K562 (cell line): ENCODE data around the gene BLM. TPM values are rescaled to one million over a fixed set of nuclear protein-coding genes. Genes with fewer than 3 reads are reported as not detected.

Source experiments
- ATAC-seq: fragments of 200-7000 bp; cut with Tn5 transposase; 3 replicates; pipeline ENCODE4 v1.9.1; 2020; ENCODE audit warnings: moderate library complexity
- BruUV-seq: library from RNA; stranded (reverse); fragments of 400-500 nt; replicated peaks from 2 replicates; lab custom pipeline; 2021; lab: Mats Ljungman, UMichigan
- CTCF ChIA-PET: fragments of 300-600 bp; formaldehyde crosslinking; extraction: SDS; loops from one replicate; lab custom pipeline; 2021; ENCODE audit warnings: low intra/inter-chr PET ratio; lab: Yijun Ruan, JAX
- POLR2A ChIA-PET: fragments of 300-600, 350-650 bp; sonication (Branson Sonifier 250); formaldehyde crosslinking; extraction: SDS; loops from one replicate; lab custom pipeline; 2021; ENCODE audit warnings: antibody characterized with exemption, inconsistent platforms; lab: Yijun Ruan, JAX
- DNase-seq, 4 experiments: peaks; one replicate each; pipeline versions ENCODE4 v3.0.0 to v3.0.0-alpha.2; 2011 to 2018; ENCODE audit warnings: low spot score in 3 of 4, mixed read lengths in 3 of 4; ENCODE audit errors: extremely low read depth in 1 of 4
- FAIRE-seq: peaks from 2 replicates; lab custom pipeline; 2011; peaks lifted over from hg19 to GRCh38; lab: Jason Lieb, UNC
- H2AFZ ChIP-seq: 2 replicates; pipeline ENCODE4 v1.6.0; 2011; ENCODE audit warnings: low read depth, low read length, control low read depth, inconsistent platforms
- H3K27ac ChIP-seq: fragments of 200-600 bp; 3 replicates; pipeline ENCODE4 v1.8.0; 2011; ENCODE audit warnings: low read depth, mild to moderate bottlenecking, control low read depth, inconsistent platforms, low read length, moderate library complexity, mixed read lengths; ENCODE audit errors: extremely low read depth
- H3K27me3 ChIP-seq, 2 experiments: fragments of 300-600 bp in 1 of 2; 2 replicates in 1 of 2; 3 replicates in 1 of 2; pipeline versions ENCODE4 v1.6.0 to v1.8.0; 2011; ENCODE audit warnings: inconsistent platforms in 2 of 2, low read length in 2 of 2, mild to moderate bottlenecking in 1 of 2, mixed read lengths in 1 of 2, moderate library complexity in 1 of 2; ENCODE audit not compliant: control insufficient read depth in 2 of 2, insufficient read depth in 2 of 2
- H3K36me3 ChIP-seq: fragments of 300-600 bp; 3 replicates; pipeline ENCODE4 v1.8.0; 2011; ENCODE audit warnings: mild to moderate bottlenecking, low read length, inconsistent platforms; ENCODE audit not compliant: control insufficient read depth, insufficient read depth
- H3K4me1 ChIP-seq, 2 experiments: fragments of 200-600 bp in 1 of 2; replicated peaks in 1 of 2; 2 replicates in 1 of 2; 3 replicates in 1 of 2; pipeline versions ENCODE4 v1.5.1 to v1.8.0; 2011; ENCODE audit warnings: inconsistent platforms in 2 of 2, low read length in 2 of 2, mild to moderate bottlenecking in 1 of 2, mixed read lengths in 1 of 2, moderate library complexity in 1 of 2; ENCODE audit not compliant: control insufficient read depth in 2 of 2, insufficient read depth in 2 of 2
- H3K4me2 ChIP-seq: 2 replicates; pipeline ENCODE4 v1.6.1; 2011; ENCODE audit warnings: low read length, control low read depth, inconsistent platforms, mixed read lengths; ENCODE audit not compliant: insufficient read depth
- H3K4me3 ChIP-seq: fragments of 200-600 bp; sonication (generic), shearing (Covaris generic); 2 replicates; pipeline ENCODE4 v1.5.1; 2016; ENCODE audit warnings: control low read depth, inconsistent platforms
- H3K79me2 ChIP-seq: fragments of 200-600 bp; 3 replicates; pipeline ENCODE4 v1.8.0; 2011; ENCODE audit warnings: low read length, inconsistent platforms; ENCODE audit not compliant: control insufficient read depth, insufficient read depth
- H3K9ac ChIP-seq, 2 experiments: 2 replicates each; pipeline versions ENCODE4 v1.6.0 to v1.6.1; 2011; ENCODE audit warnings: low read depth in 2 of 2, low read length in 2 of 2, control low read depth in 1 of 2, inconsistent platforms in 1 of 2, mild to moderate bottlenecking in 1 of 2, mixed read lengths in 1 of 2; ENCODE audit not compliant: insufficient read depth in 1 of 2
- H3K9me1 ChIP-seq: one replicate; pipeline ENCODE4 v1.6.0; 2011; ENCODE audit warnings: inconsistent platforms, mild to moderate bottlenecking, low read length, moderate library complexity; ENCODE audit not compliant: control insufficient read depth, insufficient read depth
- H3K9me3 ChIP-seq: replicated peaks from 2 replicates; pipeline ENCODE4 v1.5.1; 2011; ENCODE audit warnings: low read depth, low read length, inconsistent platforms; ENCODE audit not compliant: control insufficient read depth, insufficient read depth
- H4K20me1 ChIP-seq: replicated peaks from 2 replicates; pipeline ENCODE4 v1.6.1; 2011; ENCODE audit warnings: low read length, inconsistent platforms, mixed read lengths; ENCODE audit not compliant: control insufficient read depth, insufficient read depth
- ATF7 ChIP-seq: fragments of 450-650 bp; IDR thresholded peaks from 2 replicates; pipeline ENCODE4 v1.7.1; 2014; ENCODE audit warnings: mild to moderate bottlenecking, moderate library complexity
- C11orf30 ChIP-seq: fragments of 450-650 bp; IDR thresholded peaks from 2 replicates; pipeline ENCODE4 v1.6.1; 2016; ENCODE audit warnings: low read depth, mild to moderate bottlenecking
- LCOR ChIP-seq: sonication (generic); formaldehyde crosslinking; IDR thresholded peaks from 2 replicates; pipeline ENCODE4 v1.8.0; 2022; ENCODE audit warnings: mild to moderate bottlenecking, missing genetic modification reagents
- MAFF ChIP-seq: IDR thresholded peaks from 2 replicates; pipeline ENCODE4 v1.6.1; 2012; ENCODE audit warnings: low read length, improper control_type of control experiment
- MAFK ChIP-seq: IDR thresholded peaks from 2 replicates; pipeline ENCODE4 v1.6.1; 2011; ENCODE audit warnings: low read length, improper control_type of control experiment
- MLX ChIP-seq, 2 experiments: fragments of 450-650 bp in 1 of 2; sonication (generic) in 1 of 2; formaldehyde crosslinking; conservative IDR thresholded peaks; 2 replicates each; pipeline versions ENCODE4 v1.4.0 to v1.8.1; 2020 to 2022; ENCODE audit warnings: mild to moderate bottlenecking in 1 of 2, missing genetic modification reagents in 1 of 2
- RB1 ChIP-seq: fragments of 450-650 bp; IDR thresholded peaks from 2 replicates; pipeline ENCODE4 v1.6.1; 2017; ENCODE audit warnings: low read depth, mild to moderate bottlenecking
- TRIM24 ChIP-seq, 2 experiments: fragments of 450-650 bp; IDR thresholded peaks; 2 replicates each; pipeline ENCODE4 v1.6.1; 2016
- ZNF316 ChIP-seq: fragments of 450-650 bp; IDR thresholded peaks from 2 replicates; pipeline ENCODE4 v1.6.1; 2016
- ZNF696 ChIP-seq: fragments of 250-450 bp; sonication (Bioruptor Pico); conservative IDR thresholded peaks from 2 replicates; pipeline ENCODE4 v1.4.0; 2020; ENCODE audit warnings: mild to moderate bottlenecking, moderate library complexity
- WGBS: fragments of 100-300 bp; shearing (Covaris generic); methylation state at CpG from one replicate; pipeline ENCODE4 v1.1.6; 2016; ENCODE audit warnings: low coverage, mixed read lengths; ENCODE audit not compliant: insufficient coverage; ENCODE audit errors: missing lambda C conversion rate; 5-methylcytosine and 5-hydroxymethylcytosine counted together
- in situ Hi-C: fragments of 300-500 bp; cut with MboI; formaldehyde crosslinking; loops from 4 replicates; pipeline ENCODE4 v1.15.0; 2018; ENCODE audit warnings: inconsistent platforms, mixed read lengths
- intact Hi-C: fragments of 100-400 bp; cut with micrococcal nuclease; formaldehyde crosslinking; loops from 2 replicates; pipeline ENCODE4 v1.14.2; 2022
- polyA plus RNA-seq, 8 experiments: library from polyadenylated mRNA; depleted of rRNA in 4 of 8; stranded (reverse) in 5 of 8; unstranded in 3 of 8; fragments of >200 nt; fragmentation: Nextera tagmentation in 2 of 8; fragmentation: Illumina TruSeq in 1 of 8; extraction: Ambion mirVana in 2 of 8; extraction: Trizol in 1 of 8; gene quantifications; 2 replicates each; pipeline versions ENCODE4 v1.2.1 to v1.2.3, GENCODE V29; 2011 to 2014; ENCODE audit warnings: inconsistent platforms in 1 of 8, missing spikeins in 1 of 8
- total RNA-seq, 7 experiments: library from RNA; depleted of rRNA in 6 of 7; stranded (reverse); fragments of >200 nt in 6 of 7; fragmentation: Illumina TruSeq in 2 of 7; extraction: Trizol in 2 of 7; gene quantifications; 2 replicates each; pipeline versions ENCODE4 v1.2.1 to v1.2.3, GENCODE V29; 2011 to 2021; ENCODE audit warnings: low replicate concordance in 1 of 7

The BLM gene
- total and polyA plus RNA-seq, 9 of the 15 experiments (the other 6 are each of a cell fraction or from before 2014, with no cell fraction given), result 21.0 to 56.0 (median 43.9) TPM

GRCh38 chr15:90862487-90862886 lies 145.3 kb downstream of the BLM start:
- intact Hi-C loops (no loop called here), in situ Hi-C loops (no loop called here)
- H3K9me1 ChIP-seq, result no peaks in the 10 kb centered on the region
- DNase-seq, result peak in 1 of 4 experiments; percentile 45
- no TSS peak for BruUV-seq
- H3K4me1 ChIP-seq, result peaks cover 29 to 35% of the 10 kb centered on the region in 2 experiments
- CTCF ChIA-PET, result no interaction called here
- H3K9ac ChIP-seq, result peak overlapping the region in 1 of 2 experiments; percentile 47; a peak in 2 of 4 replicates
- H2AFZ ChIP-seq, result peak overlapping the region; percentile 30; the same call in 1 of the 2 replicates
- no peak overlapping the region for H3K4me2 ChIP-seq
- no peak overlapping the region for H3K4me3 ChIP-seq
- 58% methylated on average over 6 of the region's 6 CpGs for WGBS
- H3K27ac ChIP-seq, result no peak overlapping the region
- no peaks in the 10 kb centered on the region for H3K36me3 ChIP-seq
- POLR2A ChIA-PET, result no interaction called here
- H3K79me2 ChIP-seq, result no peaks in the 10 kb centered on the region
- TF ChIP-seq MAFK (peak; percentile 42; the same call in 1 of the 2 replicates), RB1 (no peak), ZNF696 (CRISPR knock-in tag) (no peak), TRIM24 (IDR thresholded peaks at IDR 0.05) (no peak), MLX (CRISPR knock-in tag; conservative IDR thresholded peaks at IDR 0.05) (no peak), MAFF (peak; percentile 52; the same call in 1 of the 2 replicates), ATF7 (no peak), ZNF316 (peak; percentile 77), LCOR (no peak), C11orf30 (0 out of 2 replicates have a peak, but pooled peaks have one; percentile 57)
- H4K20me1 ChIP-seq, result no peaks in the 10 kb centered on the region
- H3K27me3 ChIP-seq, result no peaks in the 10 kb centered on the region; a peak in 1 of 5 replicates
- no peak for ATAC-seq
- no peaks in the 10 kb centered on the region for H3K9me3 ChIP-seq
- FAIRE-seq, result no peak
